Islet of Langerhans (tissue), 1 donor: Measurements from ENCODE around the gene CLEC16A.
"Not testable (repeated sequence)": the region's sequence is repeated elsewhere in the genome, so short reads cannot be mapped to it uniquely, and the experiment has no call there.

Experiments used
- FAIRE-seq: peaks from one replicate; lab custom pipeline; 2011; peaks lifted over from hg19 to GRCh38; lab: Jason Lieb, UNC

The CLEC16A gene

DNA sequence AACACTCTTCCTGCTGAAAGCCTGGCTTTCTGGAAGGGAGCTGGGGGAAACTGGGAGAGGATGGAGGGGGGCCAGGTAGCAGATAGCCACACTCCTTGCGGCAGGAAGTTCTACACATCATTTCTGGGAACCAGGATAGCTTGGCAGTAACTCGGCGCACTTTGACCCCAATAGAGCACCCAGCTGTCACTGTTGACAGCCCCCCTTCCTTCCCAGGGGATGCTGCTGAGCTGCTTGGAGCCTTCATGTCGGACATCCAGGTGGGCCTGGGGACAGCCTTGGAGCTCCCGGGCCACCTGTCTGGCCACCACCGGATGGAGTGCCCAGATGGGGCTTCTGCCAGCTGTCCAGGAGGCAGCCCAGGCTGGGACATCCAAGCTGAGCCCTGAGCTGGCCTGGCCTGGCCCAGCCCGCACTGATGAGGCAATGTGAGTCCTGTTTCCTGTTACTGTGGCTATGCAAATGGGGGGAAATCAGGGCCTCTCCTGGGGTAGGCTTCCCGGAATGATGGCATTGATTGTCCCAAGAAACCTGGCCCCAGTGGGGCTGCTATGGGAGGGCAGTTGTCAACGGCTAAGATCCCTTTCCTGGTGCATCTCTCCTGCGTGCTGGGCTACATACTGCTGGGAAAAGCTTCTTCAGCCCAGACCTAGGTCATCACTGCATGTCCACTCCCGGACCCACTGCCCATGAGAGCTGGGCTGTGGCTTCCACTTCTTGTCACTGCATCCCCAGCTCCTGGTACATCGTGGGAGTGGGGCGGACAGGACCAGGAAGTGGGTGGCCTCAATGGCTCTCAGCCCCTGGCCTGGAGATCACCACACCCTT, 261.6 kb downstream of the CLEC16A start:
- FAIRE-seq = no peak

DNA sequence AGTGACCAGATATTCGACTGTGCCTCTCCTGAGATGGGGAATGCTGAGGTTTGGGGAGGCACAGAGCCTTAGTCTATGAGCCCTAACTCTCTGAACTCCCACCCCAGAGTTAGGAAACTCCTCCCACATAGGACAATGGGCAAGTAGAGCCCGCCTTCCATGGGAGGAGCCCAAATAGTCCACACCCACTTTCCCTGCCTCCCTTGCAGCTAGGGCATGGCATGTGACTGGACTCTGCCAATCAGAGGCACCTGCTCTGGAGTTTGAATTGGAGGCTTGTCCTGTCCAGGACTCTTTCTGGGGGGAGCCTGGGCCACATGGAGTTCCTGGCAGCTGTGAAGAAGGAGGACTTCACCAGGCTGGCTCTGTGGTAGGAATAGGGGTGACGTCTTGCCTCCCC, 263.3 kb downstream of the CLEC16A start:
- FAIRE-seq = no peak

DNA sequence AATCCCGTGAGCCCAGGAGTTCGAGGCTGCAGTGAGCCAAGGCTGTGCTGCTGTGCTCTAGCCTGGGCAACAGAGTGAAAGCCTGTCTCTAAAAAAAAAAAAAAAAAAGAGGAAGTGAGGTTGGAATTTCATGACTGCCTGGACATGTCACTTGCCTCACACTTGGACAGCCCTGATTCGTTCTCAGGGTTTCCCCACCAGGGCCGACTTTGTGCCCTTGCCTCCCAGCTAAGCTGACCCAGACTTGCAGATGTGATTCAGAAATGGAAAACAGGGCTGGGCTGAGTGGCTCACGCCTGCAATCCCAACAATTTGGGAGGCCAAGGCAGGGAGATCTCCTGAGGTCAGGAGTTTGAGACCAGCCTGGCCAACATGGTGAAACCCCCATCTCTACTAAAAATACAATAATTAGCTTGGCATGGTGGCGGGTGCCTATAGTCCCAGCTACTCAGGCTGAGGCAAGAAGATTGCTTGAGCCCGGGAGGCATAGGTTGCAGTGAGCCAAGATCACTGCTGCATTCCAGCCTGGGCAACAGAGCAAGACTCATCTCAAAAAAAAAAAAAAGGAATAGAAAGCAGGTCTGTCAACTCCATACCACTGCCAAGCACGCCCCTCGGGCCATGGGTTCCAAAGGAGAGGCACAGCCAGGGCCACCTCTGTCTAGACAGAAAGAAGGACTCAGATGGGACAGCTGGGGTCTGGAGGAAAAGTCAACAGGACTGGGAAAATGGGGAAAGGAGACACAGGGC, 264.7 kb downstream of the CLEC16A start:
- FAIRE-seq = no peak

DNA sequence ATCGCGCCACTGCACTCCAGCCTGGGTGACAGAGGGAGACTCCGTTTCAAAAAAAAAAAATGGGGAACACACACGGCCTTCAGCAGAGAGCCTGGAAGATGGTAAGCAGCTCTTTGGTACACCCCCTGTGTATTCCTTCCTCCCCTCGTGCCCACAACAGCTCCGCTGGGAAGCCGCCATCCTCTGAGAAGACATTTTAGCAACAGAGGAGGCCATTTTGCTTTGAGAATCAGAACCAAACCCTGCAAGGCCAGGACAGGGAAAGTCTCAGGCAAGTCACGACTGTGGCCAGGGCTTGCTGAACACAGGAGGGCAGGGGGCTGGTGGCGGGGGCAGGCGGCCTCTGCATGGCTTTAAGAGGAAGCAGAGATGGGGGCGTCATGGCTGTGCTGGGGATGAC, 265.9 kb downstream of the CLEC16A start:
- FAIRE-seq = no peak

DNA sequence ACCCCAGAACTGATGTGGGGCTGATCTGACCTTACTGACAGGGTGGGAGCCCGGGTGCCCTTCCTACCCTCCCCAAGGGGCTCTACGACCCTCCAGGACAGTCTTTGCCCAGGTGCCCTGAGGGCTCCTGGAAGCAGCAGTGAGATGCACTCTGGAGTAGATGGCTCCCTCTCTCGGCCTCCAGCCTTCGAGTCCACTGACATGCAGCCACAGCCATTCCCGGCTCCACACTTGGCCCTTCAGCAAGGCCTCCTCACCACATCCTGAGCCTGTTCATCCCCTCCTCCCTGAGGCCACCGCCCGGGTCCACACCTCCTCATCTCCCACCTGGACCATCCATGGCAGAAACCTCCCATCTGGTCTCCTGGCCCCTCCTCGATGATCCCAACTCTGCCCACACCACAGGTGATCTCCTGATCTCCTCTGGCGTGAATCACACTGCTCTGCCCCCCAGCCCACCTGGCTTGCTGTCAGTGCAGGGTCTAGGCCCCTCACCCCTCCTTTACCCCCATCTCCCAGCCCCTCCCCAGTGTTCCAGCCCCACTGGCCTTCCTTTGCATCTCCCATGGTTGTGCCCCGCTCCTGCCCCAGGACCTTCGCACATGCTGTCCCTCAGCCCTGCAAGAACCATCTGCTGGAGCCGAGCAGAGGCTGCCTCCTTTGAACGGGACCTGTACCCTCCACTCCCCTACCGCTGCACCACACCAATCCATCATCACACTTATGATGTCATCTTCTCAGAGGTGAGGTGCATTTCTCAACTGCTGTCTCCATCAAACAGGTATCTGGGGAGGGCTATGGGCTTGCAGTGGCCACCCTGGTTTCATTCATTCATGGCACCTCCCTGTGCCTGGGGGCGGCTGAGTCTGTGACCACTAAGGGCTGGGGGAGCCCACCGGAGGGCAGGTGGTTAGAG, 267.0 kb downstream of the CLEC16A start:
- FAIRE-seq = no peak

DNA sequence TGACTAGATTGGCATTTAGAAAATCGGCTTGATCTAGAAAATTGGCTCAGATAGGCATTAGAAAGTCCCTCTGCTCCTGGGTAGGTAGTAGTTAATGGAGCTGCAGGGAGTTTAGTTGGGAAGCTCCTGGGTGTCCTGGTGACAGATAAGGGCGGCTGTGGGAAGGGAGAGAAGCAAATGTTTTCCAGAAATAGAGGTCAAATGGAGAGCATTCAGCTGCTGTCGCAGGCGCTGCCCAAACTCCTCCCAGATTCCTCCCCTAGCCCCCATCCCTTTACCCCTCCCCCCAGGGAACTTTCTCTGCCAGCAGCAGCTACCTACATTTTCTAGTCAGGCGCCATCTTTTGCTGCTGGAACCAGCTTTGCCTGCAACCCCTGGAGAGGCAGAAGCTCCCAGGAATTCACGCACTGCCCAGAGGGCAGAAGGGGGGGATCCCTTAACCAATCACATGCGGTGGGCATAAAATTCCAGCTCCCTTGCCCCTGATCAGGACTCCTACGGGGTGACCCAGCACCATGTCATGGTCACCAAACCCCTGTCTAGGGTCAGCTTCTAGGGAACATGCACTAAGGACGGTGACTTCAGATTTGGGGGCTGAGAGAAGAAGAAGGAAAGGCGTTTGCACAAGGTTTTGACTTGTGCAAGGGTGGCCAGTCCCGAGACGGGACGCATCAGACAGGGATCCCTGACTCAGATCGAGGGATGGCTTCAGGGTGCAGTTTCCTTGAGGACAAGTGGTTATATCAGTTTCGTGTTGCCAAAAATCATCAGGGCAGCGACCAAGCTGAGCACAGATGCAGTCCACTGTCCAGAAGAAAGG, 267.8 kb downstream of the CLEC16A start:
- no peak for FAIRE-seq

DNA sequence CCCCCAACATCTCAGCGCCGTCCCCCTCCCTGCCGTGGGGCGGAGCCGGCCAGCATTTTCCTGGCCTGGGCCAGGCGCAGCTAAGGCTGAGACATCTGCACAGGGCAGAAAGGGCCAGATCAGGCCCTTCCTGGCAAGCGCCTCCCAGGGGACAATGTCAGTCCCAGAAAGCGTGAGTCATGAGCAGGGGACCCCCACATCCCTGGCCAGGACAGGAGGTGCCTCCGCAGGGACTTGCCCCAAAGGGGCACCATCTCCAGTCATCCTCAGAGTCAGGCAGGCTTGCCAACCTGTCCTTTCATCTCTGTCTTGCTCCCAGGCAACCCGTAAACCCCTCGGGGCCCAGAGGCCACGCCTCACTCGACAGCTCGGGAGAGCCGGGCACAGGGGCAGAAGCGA, 268.4 kb downstream of the CLEC16A start:
- no peak for FAIRE-seq

DNA sequence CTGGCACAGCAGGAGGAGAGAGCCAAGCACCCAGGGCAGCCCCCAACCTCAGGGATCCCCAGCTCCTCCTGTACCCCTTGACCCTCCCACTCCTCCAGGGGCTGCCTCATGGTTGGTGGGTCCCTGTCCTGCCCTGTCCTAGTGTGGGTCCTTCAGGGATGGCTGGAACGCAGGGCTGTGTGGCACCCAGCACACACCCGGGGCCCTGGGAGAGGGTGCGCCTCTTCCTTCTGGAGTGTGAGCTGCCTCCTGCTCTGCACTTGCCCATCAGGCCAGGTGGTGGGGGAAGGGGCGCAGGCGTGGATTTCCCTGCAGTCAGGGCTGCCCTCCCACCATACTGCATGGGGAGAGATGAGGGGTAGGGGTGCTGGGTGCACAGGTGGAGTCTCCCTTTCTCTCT, 269.0 kb downstream of the CLEC16A start:
- no peak for FAIRE-seq

DNA sequence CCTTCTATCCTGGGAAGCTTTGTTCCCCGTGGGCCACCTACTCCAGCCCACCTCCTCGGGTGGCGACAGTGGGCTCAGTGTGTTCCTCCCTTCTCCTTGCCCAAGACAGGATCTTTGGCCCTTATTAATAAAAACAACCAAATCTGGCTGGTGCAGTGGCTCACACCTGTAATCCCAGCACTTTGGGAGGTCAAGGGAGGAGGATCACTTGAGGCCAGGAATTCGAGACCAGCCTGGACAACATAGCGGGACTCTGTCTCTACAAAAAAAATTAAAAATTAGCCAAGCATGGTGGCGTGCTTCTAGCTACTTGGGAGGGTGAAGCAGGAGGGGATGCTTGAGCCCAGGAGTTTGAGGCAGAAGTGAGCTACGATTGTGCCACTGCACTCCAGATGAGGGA, 269.4 kb downstream of the CLEC16A start:
- no peak for FAIRE-seq

DNA sequence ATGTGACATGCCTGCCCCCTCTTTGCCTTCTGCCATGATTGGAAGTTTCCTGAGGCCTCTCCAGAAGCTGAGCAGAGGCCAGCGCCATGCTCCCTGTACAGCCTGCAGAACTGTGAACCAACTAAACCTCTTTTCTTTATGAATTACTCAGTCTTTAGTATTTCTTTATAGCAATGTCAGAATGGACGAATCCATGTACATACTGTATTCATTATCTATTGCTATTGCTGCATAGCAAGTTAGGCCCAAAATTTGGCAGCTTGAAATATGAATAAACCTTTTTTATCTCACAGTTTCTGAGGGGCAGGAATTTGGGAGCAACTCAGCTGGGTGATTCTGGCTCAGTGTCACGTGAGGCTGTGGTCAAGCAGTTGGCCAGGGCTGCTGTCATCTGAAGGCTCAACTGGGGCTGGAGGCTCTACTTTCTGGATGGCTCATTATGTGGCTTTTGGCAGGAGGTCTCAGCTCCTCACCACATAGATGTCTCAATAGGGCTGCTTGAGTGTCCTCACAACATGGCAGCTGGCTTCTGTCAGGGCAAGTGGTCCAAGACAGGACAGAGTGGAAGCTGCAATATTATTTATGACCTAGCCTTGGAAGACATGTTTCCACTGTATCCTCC, 271.7 kb downstream of the CLEC16A start:
- no peak for FAIRE-seq

DNA sequence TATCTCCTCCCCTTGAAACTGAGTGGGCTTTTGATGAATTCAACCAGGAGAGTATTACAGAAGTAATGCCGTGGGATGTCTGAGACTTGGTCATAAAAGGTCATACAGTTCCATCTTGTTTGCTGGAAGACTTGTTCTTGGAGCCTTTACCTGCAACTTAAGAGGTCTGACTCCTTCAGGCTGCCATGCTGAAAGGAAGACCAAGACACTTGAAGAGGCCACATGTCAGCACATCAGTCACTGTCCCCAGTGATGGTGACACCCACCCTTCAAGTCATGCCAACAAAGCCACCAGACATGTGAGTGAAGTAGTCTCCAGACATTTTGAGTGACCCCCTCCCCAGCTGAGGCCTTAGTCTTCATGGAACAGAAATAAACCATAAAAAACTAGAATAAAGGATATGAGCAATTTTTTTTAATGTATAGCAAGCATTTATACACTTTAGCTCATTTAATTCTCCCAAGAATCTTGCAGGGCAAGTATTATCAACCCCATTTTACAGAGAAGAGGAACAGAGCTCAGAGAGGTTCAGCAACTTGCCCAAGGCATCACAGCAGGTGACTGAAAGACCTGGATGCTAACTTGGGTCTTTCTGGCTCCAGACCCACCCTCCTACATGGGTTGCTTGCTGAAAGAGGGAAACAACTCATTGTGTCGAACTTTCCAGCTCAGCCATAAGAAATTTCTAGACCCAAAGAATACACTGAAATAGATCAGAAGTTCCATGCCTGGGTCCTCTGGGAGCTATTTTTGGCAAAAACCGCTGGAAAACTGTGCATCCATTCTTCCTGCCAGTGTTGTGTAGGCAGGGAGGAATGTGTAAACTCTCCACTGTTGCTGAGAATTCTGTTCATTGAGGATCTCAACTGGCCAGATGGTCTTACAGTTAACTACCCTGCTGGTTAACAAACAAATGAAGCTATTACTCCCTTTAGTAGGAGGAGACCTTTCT, 273.6 kb downstream of the CLEC16A start:
- no peak for FAIRE-seq

DNA sequence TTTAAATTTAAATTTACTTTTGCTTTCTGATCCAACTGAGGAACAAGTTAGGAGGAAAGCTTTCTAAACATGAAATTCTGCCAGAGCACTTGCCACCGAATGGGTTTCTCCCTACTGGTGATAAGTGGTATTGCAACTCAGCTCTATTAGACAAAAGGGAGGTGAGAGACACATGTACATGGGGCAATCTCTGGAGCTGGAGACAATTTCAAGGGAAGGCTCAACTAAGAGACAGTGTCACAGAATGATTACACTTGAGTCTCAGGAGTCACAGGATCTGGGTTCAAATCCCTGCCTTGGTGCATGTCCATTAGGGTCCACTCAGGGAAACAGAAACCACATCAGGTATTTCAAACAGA, 274.2 kb downstream of the CLEC16A start:
- FAIRE-seq = no peak

DNA sequence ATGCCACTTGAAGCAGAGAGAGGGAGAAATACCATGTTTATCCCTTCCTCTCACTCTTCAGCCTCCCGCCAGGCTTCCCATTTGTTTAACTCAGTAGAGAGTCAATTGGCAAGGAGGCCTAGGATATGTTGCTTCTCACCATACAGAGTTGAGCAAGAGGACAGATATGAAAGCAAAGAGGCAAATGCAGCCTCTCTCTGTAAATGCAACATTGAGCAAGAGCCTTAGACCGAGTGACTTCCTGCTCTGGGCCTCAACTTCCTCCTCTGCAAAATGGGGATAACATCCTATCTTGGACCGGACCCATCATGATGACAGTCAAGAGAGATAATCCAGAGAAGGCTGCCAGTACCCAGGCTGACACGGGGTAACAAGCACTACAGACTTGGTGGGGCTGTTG, 274.8 kb downstream of the CLEC16A start:
- no peak for FAIRE-seq

DNA sequence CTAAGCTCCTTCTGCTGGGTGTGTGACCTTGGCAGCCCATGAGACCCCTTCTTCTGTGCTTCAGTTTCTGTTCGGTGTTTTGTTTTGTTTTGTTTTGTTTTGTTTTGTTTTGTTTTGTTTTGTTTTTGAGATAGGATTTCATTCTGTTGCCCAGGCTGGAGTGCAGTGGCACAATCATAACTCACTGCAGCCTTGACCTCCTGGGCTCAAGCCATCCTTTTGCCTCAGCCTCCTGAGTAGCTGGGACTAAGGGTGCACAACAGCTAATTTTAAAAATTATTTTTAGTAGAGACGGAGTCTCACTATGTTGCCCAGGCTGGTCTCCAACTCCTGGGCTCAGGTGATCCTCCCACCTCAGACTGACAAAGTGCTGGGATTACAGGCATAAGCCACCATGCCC, 276.1 kb downstream of the CLEC16A start:
- FAIRE-seq = not testable (repeated sequence)

DNA sequence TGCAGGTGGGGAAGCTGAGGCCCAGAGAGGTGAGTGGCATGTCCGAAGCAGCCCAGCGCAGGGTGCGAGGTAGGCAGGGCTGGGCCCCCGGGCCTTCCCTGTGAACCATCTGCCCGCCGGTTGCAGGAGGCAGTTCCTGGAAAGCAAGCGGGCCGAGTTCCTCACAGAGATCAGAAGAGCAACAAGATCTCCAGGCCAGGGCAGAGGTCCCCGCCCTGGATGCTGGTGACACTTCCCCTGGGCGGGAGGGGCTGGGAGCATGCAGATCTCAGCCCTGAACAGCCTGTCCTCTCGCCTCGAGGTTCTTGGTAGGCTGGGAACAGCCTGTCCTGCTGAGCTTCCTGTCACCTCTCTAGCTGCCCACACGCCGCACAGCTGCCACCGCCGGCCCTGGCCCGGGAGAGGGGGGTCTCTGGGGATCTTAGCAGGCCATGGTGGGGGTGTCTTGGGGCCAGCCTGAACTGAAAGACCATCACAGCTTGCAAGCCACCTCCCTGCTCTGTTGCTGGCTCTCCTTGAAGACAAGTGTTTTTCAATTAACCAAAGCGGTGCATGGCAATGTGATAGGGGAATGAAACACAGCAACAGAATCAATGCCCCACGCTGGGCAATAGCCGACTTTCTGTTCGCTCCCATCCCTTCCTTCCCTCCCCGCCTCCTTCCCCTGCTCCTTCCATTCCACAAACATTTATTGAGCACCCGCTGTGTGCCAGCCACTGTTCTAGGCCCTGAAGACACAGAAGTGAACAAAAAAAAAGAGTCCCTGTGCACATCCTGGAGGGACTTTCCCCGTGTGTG, 279.9 kb downstream of the CLEC16A start:
- FAIRE-seq = no peak

DNA sequence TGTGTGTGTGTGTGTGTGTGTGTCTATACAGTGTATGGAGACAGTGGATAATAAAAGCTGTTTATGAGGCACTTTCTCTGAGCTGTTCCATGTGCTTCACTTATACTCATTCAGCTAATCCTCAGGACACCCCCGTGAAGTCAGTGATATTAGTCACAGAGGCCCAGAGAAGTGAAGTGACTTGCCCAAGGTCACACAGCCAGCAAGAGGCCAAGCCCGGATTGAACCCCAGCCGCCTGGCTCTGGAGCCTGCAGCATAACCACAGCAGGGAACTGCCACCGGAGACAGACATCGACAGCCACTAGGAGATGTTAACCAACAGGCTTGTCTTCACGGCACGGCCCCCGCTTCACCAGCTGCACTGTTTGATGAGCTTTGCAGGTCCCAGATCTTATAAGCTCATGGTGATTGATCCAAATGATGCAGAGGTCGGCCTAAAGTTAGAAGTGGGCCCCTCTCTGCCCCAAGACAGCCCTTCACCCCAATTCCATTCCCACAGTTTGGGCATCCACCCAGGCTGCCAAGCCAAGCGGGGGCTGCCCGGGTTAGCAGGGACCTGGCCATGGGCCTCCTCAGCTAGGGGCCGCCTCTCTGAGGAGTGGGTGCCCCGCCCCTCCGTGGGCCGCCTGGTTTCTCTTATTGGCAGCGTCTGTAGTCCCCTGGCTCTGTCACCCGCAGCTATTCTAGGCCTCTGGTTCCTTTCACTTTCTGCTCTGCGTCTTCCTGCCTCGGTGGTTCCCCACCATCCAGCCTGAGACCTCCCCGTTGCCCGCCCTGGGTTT, 280.7 kb downstream of the CLEC16A start:
- no peak for FAIRE-seq

DNA sequence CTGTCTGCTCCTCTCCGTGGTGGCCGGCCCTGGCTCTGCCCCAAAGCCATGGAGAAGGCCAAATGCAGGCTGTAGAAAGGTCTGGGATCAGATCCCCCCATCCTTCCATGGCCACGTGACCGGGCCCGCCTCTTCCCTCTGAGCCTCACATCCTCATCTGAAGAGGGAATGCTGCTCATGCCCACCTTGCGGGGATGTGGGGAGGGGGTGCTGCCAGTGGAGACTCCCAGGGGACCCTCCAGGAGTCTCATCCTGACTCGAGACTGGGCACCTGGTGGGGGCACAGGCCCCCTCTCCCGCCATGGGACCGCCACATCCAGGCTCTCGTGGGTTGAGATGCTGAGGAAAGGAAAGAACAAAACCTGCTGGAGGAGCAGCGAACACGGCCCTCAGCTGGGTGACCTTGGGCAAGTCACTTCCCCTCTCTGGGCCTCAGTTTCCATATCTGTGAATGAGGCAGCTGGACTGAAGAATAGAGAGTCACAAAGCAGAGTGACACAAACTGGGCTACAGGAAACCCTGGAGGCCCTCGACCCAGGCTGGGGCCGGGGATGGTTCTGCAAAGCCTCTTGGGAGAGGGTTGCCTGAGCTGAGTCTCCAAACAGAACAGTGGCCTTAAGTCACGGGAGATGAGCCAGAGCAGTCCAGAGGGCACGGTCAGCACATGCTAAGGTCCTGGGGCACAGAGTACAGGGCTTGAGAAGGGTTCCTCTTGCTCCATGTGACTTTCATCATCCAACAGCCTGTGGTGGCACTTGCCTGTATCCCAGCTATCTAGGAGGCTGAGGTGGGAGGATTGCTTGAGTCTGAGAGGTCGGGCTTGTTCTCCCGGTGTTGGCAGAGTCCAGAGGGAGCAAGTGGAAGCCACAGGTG, 281.5 kb downstream of the CLEC16A start:
- no peak for FAIRE-seq

DNA sequence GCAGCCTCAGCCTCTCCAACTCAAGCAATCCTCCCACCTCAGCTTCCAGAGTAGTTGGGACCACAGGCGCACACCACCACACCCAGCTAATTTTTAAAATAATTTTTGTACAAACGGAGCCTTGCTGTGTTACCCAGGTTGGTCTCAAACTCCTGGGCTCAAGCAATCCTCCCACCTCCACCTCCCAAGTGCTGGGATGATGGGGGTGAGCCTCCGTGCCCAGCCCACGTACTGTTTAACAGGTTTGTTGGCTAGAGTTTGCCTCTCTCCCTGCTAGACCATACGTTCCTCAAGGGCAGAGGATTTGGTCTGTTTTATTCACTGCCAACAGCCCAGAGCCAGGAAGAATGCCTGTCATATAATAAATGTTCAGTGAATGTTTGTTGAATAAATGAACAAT, 285.1 kb downstream of the CLEC16A start:
- FAIRE-seq = no peak
